OCI-M2 (cell line): ENCODE results near the gene CC2D2A.

Experiments
- DNase-seq: peaks from one replicate; lab custom pipeline; 2025; ENCODE audit not compliant: unreplicated experiment; lab: John Stamatoyannopoulos, UW

CC2D2A gene

GRCh38 chr4:15636818-15637217, 167.1 kb downstream of the CC2D2A start:
- no peak for DNase-seq

GRCh38 chr4:15638418-15638817, 168.7 kb downstream of the CC2D2A start:
- DNase-seq: no peak

- no peak for DNase-seq
Measured at GRCh38 chr4:15648600-15648999, 178.9 kb downstream of the CC2D2A start.

- no peak for DNase-seq
Measured at GRCh38 chr4:15649914-15650545, 180.3 kb downstream of the CC2D2A start.
